HEK293T (cell line): Measurements from ENCODE around the gene OR11H7.

Source experiments
- ARNT ChIP-seq: fragments of 450-650 bp; IDR thresholded peaks from 2 replicates; pipeline ENCODE4 v1.6.1; 2017; ENCODE audit warnings: mild to moderate bottlenecking
- FOXA1 ChIP-seq: fragments of 450-650 bp; IDR thresholded peaks from 2 replicates; pipeline ENCODE4 v1.6.1; 2016; ENCODE audit warnings: mild to moderate bottlenecking
- L3MBTL2 ChIP-seq: fragments of 450-650 bp; conservative IDR thresholded peaks from 2 replicates; pipeline ENCODE4 v1.6.1; 2016; ENCODE audit warnings: mild to moderate bottlenecking
- PKNOX1 ChIP-seq: fragments of 450-650 bp; IDR thresholded peaks from 2 replicates; pipeline ENCODE4 v1.6.1; 2016
- TARDBP ChIP-seq: fragments of 450-650 bp; IDR thresholded peaks from 2 replicates; pipeline ENCODE4 v1.6.1; 2016

- TF ChIP-seq PKNOX1 (no peak), TARDBP (no peak), ARNT (no peak), L3MBTL2 (no peak), FOXA1 (no peak)
These were observed 49.6 kb downstream of the OR11H7 start for GRCh38 chr14:20278414-20278813.
